ENCODE measurements around the gene HDAC4. TPM values are rescaled to one million over a fixed set of nuclear protein-coding genes. Genes with fewer than 3 reads are reported as not detected.

HDAC4 gene
- total and polyA plus RNA-seq, 2 experiments from 2014 or later: 8.1 to 41.8 TPM

GRCh38 chr2:239033801-239034560 lies 366.8 kb downstream of the HDAC4 start (continued):
- TF ChIP-seq ZNF462 (CRISPR knock-in tag; IDR thresholded peaks at IDR 0.05) (no peak), NANOG (IDR thresholded peaks at IDR 0.05; ENCODE audit: borderline replicate concordance) (no peak)

- Histone ChIP-seq H3K27ac (ENCODE audit: low read depth) (no peak overlapping the region), H3F3A (replicated peaks; ENCODE audit: low read depth) (no peaks in the 10 kb centered on the region), H4K20me1 (replicated peaks; ENCODE audit: insufficient read depth) (no peaks in the 10 kb centered on the region), H3K36me3 (ENCODE audit: insufficient read depth) (no peaks in the 10 kb centered on the region), H3K4me2 (no peak overlapping the region), H3K27me3 (ENCODE audit: insufficient read depth) (no peaks in the 10 kb centered on the region), H3K4me1 (ENCODE audit: insufficient read depth) (no peaks in the 10 kb centered on the region), H3K79me2 (replicated peaks; ENCODE audit: insufficient read depth) (no peaks in the 10 kb centered on the region), H2AFZ (no peak overlapping the region), H3K9me2 (ENCODE audit: insufficient read depth) (no peaks in the 10 kb centered on the region), H3K4me3 (no peak overlapping the region)
- H3K9me3 Mint-ChIP-seq: no peaks in the 10 kb centered on the region
- peaks cover 2% of the 10 kb centered on the region for H3K27me3 Mint-ChIP-seq (ENCODE audit: insufficient read depth, low read depth, poor library complexity)
- DNase-seq (ENCODE audit: low spot score) (no peak), ATAC-seq (no peak)
- H3K36me3 Mint-ChIP-seq (ENCODE audit: low read depth): no peaks in the 10 kb centered on the region
- no peak overlapping the region for H3K27ac Mint-ChIP-seq
- no peak overlapping the region for H3K4me3 Mint-ChIP-seq
- H3K4me1 Mint-ChIP-seq: no peaks in the 10 kb centered on the region
- TF ChIP-seq ZNF331 (CRISPR knock-in tag; IDR thresholded peaks at IDR 0.05; ENCODE audit: low read depth) (no peak), EZH2phosphoT487 (IDR thresholded peaks at IDR 0.05; ENCODE audit: unreplicated experiment) (no peak), JUNB (IDR thresholded peaks at IDR 0.05; ENCODE audit: unreplicated experiment) (no peak), CTCF (conservative IDR thresholded peaks at IDR 0.05; ENCODE audit: low read depth in 2 of 2) (no peak), ETS1 (IDR thresholded peaks at IDR 0.05) (no peak), REST (IDR thresholded peaks at IDR 0.05; ENCODE audit: unreplicated experiment) (no peak)
Measured at GRCh38 chr2:239029958-239030357, 370.9 kb downstream of the HDAC4 start.

All from GM23338 (cell line).